HG03103 (cell line): ENCODE measurements around the gene PLD6.
"Not testable (repeated sequence)": the region's sequence is repeated elsewhere in the genome, so short reads cannot be mapped to it uniquely, and the experiment has no call there.

Experiments
- ATAC-seq: cut with Tn5 transposase; IDR thresholded peaks from one replicate; pipeline ENCODE4 v1.9.1; 2021; ENCODE audit warnings: low read depth; ENCODE audit not compliant: unreplicated experiment

The PLD6 gene

GRCh38 chr17:17201907-17202306, 4.2 kb downstream of the PLD6 start:
- ATAC-seq, result no peak

- no peak for ATAC-seq
Observed at GRCh38 chr17:17201271-17201670, 4.9 kb downstream of the PLD6 start.

- ATAC-seq, result no peak
Observed at GRCh38 chr17:17200831-17201230, 5.3 kb downstream of the PLD6 start.

GRCh38 chr17:17200311-17200710, 5.8 kb downstream of the PLD6 start:
- no peak for ATAC-seq

GRCh38 chr17:17198281-17198680, 7.9 kb downstream of the PLD6 start:
- ATAC-seq, result no peak

GRCh38 chr17:17196776-17197175, 9.4 kb downstream of the PLD6 start:
- ATAC-seq, result no peak

- ATAC-seq, result not testable (repeated sequence)
Observed at GRCh38 chr17:17195466-17195865, 10.7 kb downstream of the PLD6 start.

- no peak for ATAC-seq
Observed at GRCh38 chr17:17191961-17192381, 14.2 kb downstream of the PLD6 start.

GRCh38 chr17:17191346-17191792, 14.8 kb downstream of the PLD6 start:
- no peak for ATAC-seq

- no peak for ATAC-seq
Observed at GRCh38 chr17:17190188-17190587, 15.9 kb downstream of the PLD6 start.

GRCh38 chr17:17189559-17189958, 16.6 kb downstream of the PLD6 start:
- no peak for ATAC-seq

- ATAC-seq, result no peak
Observed at GRCh38 chr17:17188586-17188985, 17.5 kb downstream of the PLD6 start.

GRCh38 chr17:17186551-17187505, 19.3 kb downstream of the PLD6 start:
- no peak for ATAC-seq

- ATAC-seq, result no peak
Observed at GRCh38 chr17:17186051-17186450, 20.1 kb downstream of the PLD6 start.

GRCh38 chr17:17184985-17185757, 21.0 kb downstream of the PLD6 start:
- not testable (repeated sequence) for ATAC-seq

- no peak for ATAC-seq
Observed at GRCh38 chr17:17183744-17184143, 22.4 kb downstream of the PLD6 start.

GRCh38 chr17:17182598-17183136, 23.5 kb downstream of the PLD6 start:
- no peak for ATAC-seq

GRCh38 chr17:17181666-17182597, 24.2 kb downstream of the PLD6 start:
- no peak for ATAC-seq

GRCh38 chr17:17180741-17181525, 25.2 kb downstream of the PLD6 start:
- no peak for ATAC-seq
